Progenitor cell of endocrine pancreas (in vitro differentiated cells): Measurements from ENCODE around the gene C16orf90. TPM values are rescaled to one million over a fixed set of nuclear protein-coding genes. Genes with fewer than 3 reads are reported as not detected.
"Not testable (repeated sequence)": the region's sequence is repeated elsewhere in the genome, so short reads cannot be mapped to it uniquely, and the experiment has no call there.

Experiments
- DNase-seq: peaks from one replicate; pipeline ENCODE4 v3.0.0; 2021; ENCODE audit warnings: low spot score; ENCODE audit not compliant: unreplicated experiment
- H3K27ac Mint-ChIP-seq: 2 replicates; pipeline ENCODE4 v1.8.0; 2021; ENCODE audit warnings: mild to moderate bottlenecking, moderate library complexity, mixed read lengths
- H3K27me3 Mint-ChIP-seq: 2 replicates; pipeline ENCODE4 v1.8.0; 2021; ENCODE audit warnings: mixed read lengths
- H3K36me3 Mint-ChIP-seq: 2 replicates; pipeline ENCODE4 v1.8.0; 2022; ENCODE audit warnings: mixed read lengths; ENCODE audit not compliant: insufficient read depth
- H3K4me1 Mint-ChIP-seq: 2 replicates; pipeline ENCODE4 v1.8.0; 2021; ENCODE audit warnings: low read depth, mixed read lengths
- H3K4me3 Mint-ChIP-seq: 2 replicates; pipeline ENCODE4 v1.8.0; 2021; ENCODE audit warnings: low read depth, mild to moderate bottlenecking, moderate library complexity, mixed read lengths
- H3K9me3 Mint-ChIP-seq: 2 replicates; pipeline ENCODE4 v1.8.0; 2021; ENCODE audit warnings: low read depth, mixed read lengths
- CTCF ChIP-seq: fragments of 200-600 bp; sonication (generic); IDR thresholded peaks from one replicate; pipeline ENCODE4 v1.5.0; 2021; ENCODE audit warnings: antibody characterized with exemption, mild to moderate bottlenecking; ENCODE audit not compliant: unreplicated experiment
- total RNA-seq: library from RNA; stranded (reverse); gene quantifications from 2 replicates; pipeline ENCODE4 v1.2.1, GENCODE V29; 2021

C16orf90 gene
- total RNA-seq, 1 donor from 2014 or later, result not detected

GRCh38 chr16:3474136-3474779 lies 21.0 kb downstream of the C16orf90 start:
- TF ChIP-seq CTCF, result no peak
- H3K9me3 Mint-ChIP-seq, result no peaks in the 10 kb centered on the region
- no peak overlapping the region for H3K4me3 Mint-ChIP-seq
- peaks cover 5% of the 10 kb centered on the region for H3K36me3 Mint-ChIP-seq
- no peak for DNase-seq
- H3K27me3 Mint-ChIP-seq, result no peaks in the 10 kb centered on the region
- no peak overlapping the region for H3K27ac Mint-ChIP-seq
- no peaks in the 10 kb centered on the region for H3K4me1 Mint-ChIP-seq

GRCh38 chr16:3473596-3473943 lies 21.7 kb downstream of the C16orf90 start:
- not testable (repeated sequence) for H3K9me3 Mint-ChIP-seq, H3K36me3 Mint-ChIP-seq, DNase-seq, H3K4me3 Mint-ChIP-seq, H3K27me3 Mint-ChIP-seq, H3K4me1 Mint-ChIP-seq
- peak overlapping the region; percentile 20 for H3K27ac Mint-ChIP-seq

- H3K27me3 Mint-ChIP-seq, result no peaks in the 10 kb centered on the region
- no peak for TF ChIP-seq CTCF
- no peaks in the 10 kb centered on the region for H3K9me3 Mint-ChIP-seq
- H3K4me1 Mint-ChIP-seq, result peaks cover 5% of the 10 kb centered on the region
- H3K4me3 Mint-ChIP-seq, result no peak overlapping the region
- peaks cover 3% of the 10 kb centered on the region for H3K36me3 Mint-ChIP-seq
- no peak for DNase-seq
- peak overlapping the region; percentile 33 for H3K27ac Mint-ChIP-seq
Observed at GRCh38 chr16:3472878-3473595, 22.3 kb downstream of the C16orf90 start.

- H3K27me3 Mint-ChIP-seq, result no peaks in the 10 kb centered on the region
- H3K4me1 Mint-ChIP-seq, result peaks cover 7% of the 10 kb centered on the region
- peaks cover 5% of the 10 kb centered on the region for H3K36me3 Mint-ChIP-seq
- no peak overlapping the region for H3K27ac Mint-ChIP-seq
- no peak overlapping the region for H3K4me3 Mint-ChIP-seq
- no peak for DNase-seq
- TF ChIP-seq CTCF, result no peak
- no peaks in the 10 kb centered on the region for H3K9me3 Mint-ChIP-seq
Observed at GRCh38 chr16:3471518-3472176, 23.6 kb downstream of the C16orf90 start.

GRCh38 chr16:3470723-3471122 lies 24.6 kb downstream of the C16orf90 start:
- Mint-ChIP-seq H3K4me3 (no peak overlapping the region), H3K36me3 (peaks cover 7% of the 10 kb centered on the region), H3K27ac (no peak overlapping the region), H3K27me3 (no peaks in the 10 kb centered on the region), H3K9me3 (no peaks in the 10 kb centered on the region), H3K4me1 (peaks cover 8% of the 10 kb centered on the region)
- no peak for TF ChIP-seq CTCF
- no peak for DNase-seq
